Activated CD4-positive, alpha-beta T cell treated with anti-CD3 and anti-CD28 coated beads, Interleukin-2, amount 50 U/mL, for 48 hours (primary cell): ENCODE data around the gene BBC3.

Experiments used
- DNase-seq, 2 experiments: peaks; one replicate each; pipeline ENCODE4 v3.0.0-alpha.2; 2020

The BBC3 gene

GRCh38 chr19:47188507-47189033 is 42.4 kb downstream of the BBC3 start:
- DNase-seq, result no peak

DNA sequence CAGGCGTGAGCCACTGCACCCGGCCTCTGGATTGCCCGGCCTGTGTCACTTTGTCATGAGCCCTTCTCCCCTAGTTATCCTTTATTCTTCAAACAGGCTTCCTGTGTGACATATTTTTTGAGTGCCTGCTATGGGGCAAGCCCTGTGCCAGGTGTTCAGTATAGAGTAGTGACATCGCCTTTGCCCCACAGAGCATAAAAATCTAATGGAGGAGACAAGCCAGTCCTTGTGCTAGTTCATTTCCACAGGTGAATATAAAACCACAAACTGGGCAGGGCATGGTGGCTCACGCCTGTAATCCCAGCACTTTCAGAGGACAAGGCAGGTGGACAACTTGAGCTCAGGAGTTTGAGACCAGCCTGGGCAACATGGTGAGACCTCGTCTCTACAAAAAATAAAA is 43.2 kb downstream of the BBC3 start:
- no peak for DNase-seq

GRCh38 chr19:47187335-47187655 is 43.7 kb downstream of the BBC3 start:
- no peak for DNase-seq

- peak; percentile 80 to 89 for DNase-seq
Observed at GRCh38 chr19:47186446-47187334, 44.3 kb downstream of the BBC3 start.

GRCh38 chr19:47183601-47184000 is 47.4 kb downstream of the BBC3 start:
- no peak for DNase-seq

- DNase-seq, result peak in 1 of 2 experiments; percentile 35
Observed at GRCh38 chr19:47179653-47180310, 51.2 kb downstream of the BBC3 start.

DNA sequence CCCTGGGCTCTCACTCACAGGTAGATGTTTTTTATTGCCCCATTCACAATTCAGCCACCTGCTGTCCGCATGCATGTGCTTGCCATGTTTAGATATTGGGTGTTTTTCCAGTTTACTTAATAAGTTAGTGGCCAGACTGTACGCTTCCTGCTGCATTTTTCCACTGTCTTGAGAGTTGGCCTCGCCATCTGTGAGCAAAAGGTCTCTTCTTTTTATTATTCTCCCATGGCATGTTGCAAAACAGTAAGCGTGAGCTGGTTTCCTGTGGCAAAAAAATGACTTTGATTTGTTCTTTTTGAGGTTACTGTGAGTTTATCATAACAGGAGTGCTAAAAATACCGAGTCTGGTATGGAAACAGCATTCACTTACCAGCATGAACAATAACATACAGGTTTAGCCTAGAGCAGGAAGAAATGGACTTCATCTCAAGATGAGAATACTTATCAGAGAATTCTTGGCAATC is 54.3 kb downstream of the BBC3 start:
- peak; percentile 28 to 50 for DNase-seq

DNA sequence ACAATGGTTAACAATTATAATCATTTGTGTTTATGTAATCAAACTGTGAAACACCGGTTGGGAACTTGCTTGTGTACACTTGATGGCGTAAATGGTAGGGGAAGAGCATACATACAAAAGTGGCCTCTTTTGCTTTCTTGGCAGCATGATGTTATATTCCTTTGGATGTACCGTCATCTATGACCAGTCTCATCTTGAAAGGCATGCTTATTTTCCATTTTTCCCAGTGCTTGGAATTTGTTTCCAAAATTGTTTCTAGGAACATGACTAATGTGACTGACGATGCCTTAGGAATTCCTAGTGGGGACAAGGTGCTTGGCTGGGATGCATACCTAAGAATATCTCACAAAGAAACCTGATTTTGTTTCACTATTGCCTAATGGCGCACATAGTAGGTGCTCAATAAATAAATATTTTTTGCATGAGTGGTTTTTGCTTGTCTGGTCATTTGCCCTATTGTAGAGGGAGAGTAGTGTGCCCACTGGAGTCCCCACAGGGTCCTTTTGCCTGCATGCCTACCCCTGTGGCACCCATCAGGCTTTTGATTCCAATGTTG is 54.9 kb downstream of the BBC3 start:
- no peak for DNase-seq

GRCh38 chr19:47172666-47173455 is 58.1 kb downstream of the BBC3 start:
- DNase-seq, result no peak
